Activated naive CD8-positive, alpha-beta T cell treated with anti-CD3 and anti-CD28 coated beads, Interleukin-2, amount 50 U/mL, for 16 hours (primary cell): ENCODE data around the gene NAV1.
"Not testable (repeated sequence)": the region's sequence is repeated elsewhere in the genome, so short reads cannot be mapped to it uniquely, and the experiment has no call there.

ENCODE experiments used
- DNase-seq: peaks from one replicate; pipeline ENCODE4 v3.0.0-alpha.2; 2020; ENCODE audit warnings: low read depth, low spot score

NAV1 gene

GRCh38 chr1:201563941-201564340, 25.0 kb downstream of the NAV1 start:
- no peak for DNase-seq

- no peak for DNase-seq
Measured at GRCh38 chr1:201565024-201565730, 26.2 kb downstream of the NAV1 start.

GRCh38 chr1:201565771-201566528, 27.0 kb downstream of the NAV1 start:
- DNase-seq, result no peak

DNA sequence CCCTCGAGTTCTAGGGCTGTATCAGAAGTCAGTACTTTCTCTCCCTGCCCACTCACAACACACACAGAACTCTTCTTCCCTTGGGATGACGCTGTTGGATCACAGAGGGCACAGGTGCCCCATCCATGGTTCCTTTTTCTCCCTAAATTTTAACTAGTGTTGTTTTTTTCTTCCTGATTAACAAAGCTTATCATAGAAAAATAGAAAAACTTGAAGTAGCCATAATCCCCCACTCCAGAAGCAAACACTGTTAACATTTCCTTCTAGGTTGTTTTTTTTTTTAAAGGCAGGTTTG, 27.5 kb downstream of the NAV1 start:
- DNase-seq, result no peak

DNA sequence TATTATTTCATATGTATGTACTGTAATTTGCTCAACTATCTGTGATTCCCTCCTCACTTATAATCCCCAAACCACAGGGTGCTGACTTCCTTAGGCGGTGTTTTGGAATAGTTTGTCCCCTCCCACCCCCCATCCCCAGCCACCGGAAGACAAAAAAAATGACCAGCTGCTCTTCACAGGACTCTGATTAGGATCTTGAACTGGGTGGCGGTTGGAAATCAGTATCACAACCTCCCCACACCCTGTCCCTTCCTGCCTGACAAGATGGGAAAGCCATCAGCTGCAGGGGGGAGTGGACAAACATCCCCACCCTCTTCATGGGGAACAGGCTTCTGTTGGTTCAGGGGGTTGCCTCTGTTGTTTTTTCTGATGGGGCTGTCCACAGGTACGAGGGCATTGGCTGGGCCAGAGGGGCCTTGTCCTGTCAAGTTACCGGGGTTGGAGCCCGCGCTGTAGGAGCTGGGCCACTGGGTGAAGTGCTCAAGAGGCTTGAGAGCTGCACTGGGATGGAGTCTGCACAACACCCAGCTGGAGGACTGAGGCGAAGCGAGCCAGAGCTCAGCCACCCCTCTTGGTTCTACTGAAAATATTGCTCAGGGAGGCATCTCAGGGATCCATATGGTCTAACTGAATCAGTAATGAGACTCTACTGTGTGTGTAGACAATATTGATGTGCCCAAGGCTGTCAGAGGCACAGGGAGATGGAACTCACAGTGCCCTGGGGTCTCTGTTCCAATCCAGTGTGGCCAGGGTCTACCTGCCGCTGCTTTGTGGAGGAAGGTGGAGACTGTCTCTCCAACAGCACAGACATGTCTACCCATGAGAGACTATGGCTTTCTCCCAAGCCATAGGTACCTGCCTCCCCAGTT, 28.2 kb downstream of the NAV1 start:
- DNase-seq, result no peak

DNA sequence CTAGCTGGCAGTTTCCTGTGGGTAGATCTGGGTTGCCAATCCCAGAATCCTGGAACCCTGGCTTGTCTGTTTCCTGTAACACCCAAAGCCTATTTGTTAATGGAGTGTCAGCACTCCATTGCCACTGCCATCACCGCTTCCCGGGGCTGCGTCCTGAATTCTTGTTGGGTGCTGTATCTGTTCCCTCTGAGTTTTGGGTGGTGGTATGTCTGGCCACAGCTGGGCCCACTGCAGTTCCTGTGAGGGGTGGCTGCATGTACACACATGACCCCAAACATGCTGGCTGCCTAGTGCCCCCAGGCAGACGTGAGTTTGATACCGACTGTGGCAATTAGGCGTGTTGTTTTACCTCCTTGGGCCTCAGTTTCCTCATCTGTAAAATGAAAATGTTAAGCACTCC, 29.3 kb downstream of the NAV1 start:
- no peak for DNase-seq

DNA sequence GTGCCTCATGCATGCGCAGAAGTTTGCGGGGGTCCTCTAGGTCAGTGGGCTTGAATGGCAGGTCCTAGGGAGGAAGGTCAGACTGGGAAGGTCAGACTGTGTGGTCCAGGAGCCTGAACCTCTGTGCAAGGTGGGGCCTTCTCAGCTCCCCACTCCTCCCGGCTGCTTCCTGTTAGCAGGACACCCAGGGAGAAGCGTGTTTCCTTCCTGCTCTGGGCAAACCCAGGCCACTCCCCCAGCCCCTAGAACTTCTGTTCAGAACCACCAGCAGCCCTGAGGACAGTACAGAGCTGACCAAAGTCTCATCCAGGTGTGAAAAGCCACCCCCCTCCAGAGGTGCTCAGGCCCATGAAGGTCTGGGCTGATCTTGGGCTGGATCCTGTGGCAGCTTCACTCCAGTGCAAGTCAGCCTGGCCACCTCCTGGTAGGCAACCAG, 29.9 kb downstream of the NAV1 start:
- DNase-seq, result no peak

DNA sequence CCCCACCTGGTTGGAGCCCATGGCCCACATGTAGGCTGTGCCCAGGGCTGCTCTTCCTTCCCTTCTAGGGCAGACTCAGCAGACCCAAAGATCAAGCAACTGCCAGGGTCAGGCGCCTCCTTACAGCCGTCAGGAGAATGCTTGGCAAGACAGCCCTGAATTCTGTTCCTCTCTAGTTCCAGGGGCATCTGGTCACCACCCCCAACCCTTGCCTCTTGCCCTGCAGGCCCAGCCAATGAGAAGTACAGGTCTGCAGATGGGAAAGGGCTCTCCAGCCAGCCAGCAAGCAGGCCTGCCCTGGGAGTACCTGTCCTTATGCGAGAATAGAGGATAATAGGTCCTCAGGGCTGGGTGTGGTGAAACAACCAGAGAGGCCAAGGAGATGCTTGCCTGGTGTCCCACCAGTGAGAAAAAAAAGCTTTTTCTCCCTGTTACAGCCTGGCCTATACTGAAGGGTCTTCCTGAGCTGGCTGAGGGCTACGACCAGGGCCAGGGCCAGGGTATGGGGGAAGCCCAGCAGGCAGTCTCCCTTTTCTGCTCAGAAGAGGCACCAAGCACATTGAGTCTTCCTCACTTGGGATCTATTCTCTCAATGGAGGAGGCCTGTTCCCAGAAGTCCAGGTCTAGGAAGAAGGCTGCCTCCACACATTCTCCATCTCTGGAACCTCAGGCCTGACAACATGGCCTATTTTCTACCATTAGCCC, 31.4 kb downstream of the NAV1 start:
- DNase-seq, result no peak

DNA sequence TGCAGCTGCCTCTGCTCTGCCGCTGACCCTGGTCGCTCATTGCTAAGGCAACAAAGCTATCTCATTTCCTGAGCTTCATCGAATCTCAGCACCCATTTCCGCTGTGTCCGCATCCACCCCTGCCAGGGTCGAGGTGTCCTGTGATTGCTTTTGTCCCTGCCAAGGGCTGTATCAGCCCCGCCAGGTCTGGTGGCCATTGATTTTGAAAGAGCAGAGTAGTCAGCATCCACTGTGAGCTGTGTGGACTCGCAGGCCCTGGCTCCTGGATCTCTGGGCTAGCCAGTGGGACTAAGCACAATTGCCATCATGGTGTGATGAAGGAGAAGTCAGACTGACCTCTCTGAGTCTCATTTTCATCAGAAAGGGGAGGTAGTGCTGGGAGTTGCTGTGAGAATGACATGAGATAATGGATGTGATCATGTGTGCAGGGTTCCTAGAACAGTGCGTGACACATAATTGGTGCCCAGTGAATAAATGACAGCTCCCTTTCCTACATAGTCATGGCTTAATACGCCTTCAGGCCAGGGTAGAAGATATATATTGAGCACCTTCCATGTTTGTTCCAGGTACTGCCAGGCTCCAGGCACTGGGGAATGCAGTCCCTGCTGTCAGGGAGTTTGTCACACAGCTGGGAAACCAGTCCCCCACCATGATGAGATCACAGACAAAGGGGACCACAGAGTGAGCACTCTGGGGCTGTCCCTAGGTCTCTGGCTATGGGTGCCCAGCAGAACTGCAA, 32.1 kb downstream of the NAV1 start:
- DNase-seq, result no peak

GRCh38 chr1:201573030-201573429, 34.1 kb downstream of the NAV1 start:
- DNase-seq, result no peak

GRCh38 chr1:201573923-201574322, 35.0 kb downstream of the NAV1 start:
- no peak for DNase-seq

DNA sequence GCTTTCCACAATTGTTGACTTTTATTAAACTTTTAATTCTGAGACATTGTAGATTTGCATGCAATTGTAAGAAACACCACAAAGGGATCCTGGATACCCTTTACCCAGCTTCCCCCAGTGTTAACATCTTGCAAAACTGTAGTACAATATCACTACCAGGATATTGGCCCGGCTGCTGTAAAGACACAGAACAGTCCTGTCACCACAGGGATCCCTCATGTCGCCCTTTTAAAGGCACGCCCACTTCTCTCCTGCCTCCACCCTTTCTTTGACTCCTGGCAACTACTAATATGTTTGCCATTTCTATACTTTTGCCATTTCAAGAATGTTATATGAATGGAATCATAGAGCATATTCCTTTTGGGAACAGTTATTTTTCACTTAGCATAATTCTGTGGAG, 37.0 kb downstream of the NAV1 start:
- no peak for DNase-seq

DNA sequence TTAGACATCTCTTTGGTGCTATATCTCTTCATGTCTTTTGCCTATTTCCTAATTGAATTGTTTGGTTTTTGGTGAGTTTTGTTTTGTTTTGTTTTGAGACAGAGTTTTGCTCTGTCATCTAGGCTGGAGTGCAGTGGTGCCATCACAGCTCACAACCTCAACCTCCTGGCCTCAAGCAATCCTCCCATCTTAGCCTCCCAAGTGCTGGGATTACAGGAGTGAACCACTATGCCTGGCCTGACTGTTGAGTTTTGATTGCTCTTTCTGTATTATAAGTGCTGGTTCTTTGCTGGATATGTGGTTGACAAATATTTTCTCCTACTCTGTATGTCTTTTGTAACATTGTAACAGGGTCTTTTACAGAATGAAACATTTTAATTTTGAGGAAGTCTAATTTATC, 38.0 kb downstream of the NAV1 start:
- no peak for DNase-seq

- no peak for DNase-seq
Measured at GRCh38 chr1:201578008-201578888, 39.3 kb downstream of the NAV1 start.

DNA sequence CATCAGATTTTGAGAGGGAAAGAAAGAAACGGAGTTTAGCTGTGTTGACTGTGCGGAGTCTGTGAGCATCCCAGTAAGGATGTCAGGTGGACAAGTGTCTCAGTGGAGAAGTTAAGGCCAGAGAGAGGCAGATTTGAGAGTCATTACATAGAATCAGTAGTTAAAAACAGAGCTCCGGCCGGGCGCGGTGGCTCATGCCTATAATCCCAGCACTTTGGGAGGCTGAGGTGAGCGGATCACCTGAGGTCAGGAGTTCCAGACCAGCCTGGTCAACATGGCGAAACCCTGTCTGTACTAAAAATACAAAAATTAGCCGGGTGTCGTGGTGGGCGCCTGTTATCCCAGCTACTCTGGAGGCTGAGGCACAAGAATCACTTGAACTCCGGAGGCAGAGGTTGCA, 42.4 kb downstream of the NAV1 start:
- DNase-seq, result not testable (repeated sequence)

DNA sequence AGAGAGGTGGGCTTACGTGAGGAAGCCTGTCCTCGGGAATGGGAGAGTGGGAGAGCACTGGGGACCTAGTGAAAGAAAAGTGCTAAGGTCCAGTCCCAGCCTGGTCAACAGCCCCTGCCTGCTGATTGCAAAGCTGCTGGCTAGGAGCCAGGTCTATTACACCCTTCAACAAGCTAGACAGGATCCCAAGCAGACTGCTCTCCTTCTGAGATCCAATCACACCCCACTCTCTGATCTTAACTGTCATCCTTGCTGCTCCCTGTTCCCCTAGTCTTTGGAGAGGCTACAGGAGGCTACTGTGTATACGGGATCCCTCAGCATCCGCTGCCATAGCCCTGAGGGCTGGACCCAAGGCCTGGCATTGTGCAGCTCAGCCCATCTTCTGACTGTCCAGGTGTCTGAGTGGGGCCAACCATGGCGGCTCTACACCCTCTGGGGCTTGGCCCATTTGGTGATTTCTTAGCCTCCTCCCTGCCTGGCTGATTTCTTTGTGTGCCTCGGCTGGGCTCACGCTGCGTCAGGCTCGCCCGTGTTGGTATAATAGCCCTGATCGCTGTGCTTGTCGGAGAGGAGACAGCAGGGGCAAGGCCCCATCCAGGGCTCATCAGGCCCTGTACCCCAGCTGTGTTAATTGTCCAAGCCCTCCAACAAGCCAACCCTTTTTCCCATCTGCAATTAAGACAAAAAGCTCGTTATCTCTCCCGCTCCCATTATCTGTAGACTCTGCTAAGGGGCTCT, 43.9 kb downstream of the NAV1 start:
- no peak for DNase-seq

GRCh38 chr1:201583663-201584062, 44.7 kb downstream of the NAV1 start:
- DNase-seq, result no peak

DNA sequence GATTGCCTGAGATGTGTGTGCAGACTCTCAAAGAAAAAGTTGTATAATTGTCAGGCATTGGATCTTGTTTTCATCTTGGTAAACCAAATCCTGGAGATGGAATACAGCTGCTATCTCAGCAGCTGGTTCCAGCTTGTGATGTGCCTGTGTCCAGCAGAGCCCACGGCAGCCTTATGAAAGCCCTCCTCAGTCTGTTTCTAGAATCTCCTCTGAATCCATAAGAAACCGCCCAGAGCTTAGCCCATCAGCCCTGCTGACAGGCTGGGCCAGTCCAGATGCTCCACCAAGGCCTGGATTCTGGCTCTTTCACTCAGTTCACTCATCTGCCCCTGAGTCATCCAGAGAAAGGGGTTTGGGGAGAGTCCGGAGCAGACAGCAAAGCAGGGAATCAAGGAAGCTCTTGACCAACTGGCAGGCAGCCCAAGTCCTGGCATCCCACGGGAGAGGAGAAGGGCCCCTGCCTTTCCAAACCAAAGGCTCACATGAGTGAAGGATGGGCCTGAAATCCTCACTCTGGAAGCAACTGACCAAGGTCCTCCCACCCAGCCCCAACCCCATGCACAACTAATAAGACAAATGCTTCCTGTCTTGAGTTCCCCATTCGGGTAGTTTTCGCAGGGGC, 45.7 kb downstream of the NAV1 start:
- DNase-seq, result no peak

- DNase-seq, result no peak
Measured at GRCh38 chr1:201585093-201585483, 46.2 kb downstream of the NAV1 start.
